HCT116 (cell line): ENCODE results near the gene POPDC2.

ENCODE experiments used
- EZH2 ChIP-seq: fragments of 200-600 bp; sonication (generic); IDR thresholded peaks from 2 replicates; pipeline ENCODE4 v1.6.1; 2017; ENCODE audit warnings: antibody characterized with exemption, mixed run types
- JUND ChIP-seq: IDR thresholded peaks from 2 replicates; pipeline ENCODE4 v1.6.1; 2012
- POLR2A ChIP-seq: IDR thresholded peaks from 2 replicates; pipeline ENCODE4 v1.7.0; 2011; ENCODE audit warnings: borderline replicate concordance; ENCODE audit not compliant: insufficient read depth, insufficient read length; ENCODE audit errors: extremely low read depth
- POLR2AphosphoS5 ChIP-seq: IDR thresholded peaks from 2 replicates; pipeline ENCODE4 v1.6.1; 2011; ENCODE audit warnings: mild to moderate bottlenecking, low read depth, low read length, moderate library complexity
- SP1 ChIP-seq: IDR thresholded peaks from 2 replicates; pipeline ENCODE4 v1.6.1; 2012; ENCODE audit warnings: low read depth
- ZNF274 ChIP-seq: fragments of 200-500 bp; sonication (Bioruptor generic); IDR thresholded peaks from 2 replicates; pipeline ENCODE4 v1.6.1; 2014; ENCODE audit warnings: mild to moderate bottlenecking, low read depth, low read length, inconsistent platforms
- TF ChIP-seq, protein P1 (sequence below), 3 experiments: fragments of 200-600 bp in 1 of 3; sonication (generic) in 1 of 3; IDR thresholded peaks in 2 of 3; conservative IDR thresholded peaks in 1 of 3; 2 replicates each; pipeline ENCODE4 v1.5.1; 2012 to 2017; ENCODE audit warnings: low read depth in 2 of 3, low read length in 2 of 3, antibody characterized with exemption in 1 of 3, borderline replicate concordance in 1 of 3, control low read depth in 1 of 3, mild to moderate bottlenecking in 1 of 3, mixed read lengths in 1 of 3, mixed run types in 1 of 3, moderate library complexity in 1 of 3; ENCODE audit not compliant: insufficient read depth in 1 of 3

- TF ChIP-seq EZH2 = no peak
- TF ChIP-seq POLR2A = no peak
- TF ChIP-seq, protein P1, sequence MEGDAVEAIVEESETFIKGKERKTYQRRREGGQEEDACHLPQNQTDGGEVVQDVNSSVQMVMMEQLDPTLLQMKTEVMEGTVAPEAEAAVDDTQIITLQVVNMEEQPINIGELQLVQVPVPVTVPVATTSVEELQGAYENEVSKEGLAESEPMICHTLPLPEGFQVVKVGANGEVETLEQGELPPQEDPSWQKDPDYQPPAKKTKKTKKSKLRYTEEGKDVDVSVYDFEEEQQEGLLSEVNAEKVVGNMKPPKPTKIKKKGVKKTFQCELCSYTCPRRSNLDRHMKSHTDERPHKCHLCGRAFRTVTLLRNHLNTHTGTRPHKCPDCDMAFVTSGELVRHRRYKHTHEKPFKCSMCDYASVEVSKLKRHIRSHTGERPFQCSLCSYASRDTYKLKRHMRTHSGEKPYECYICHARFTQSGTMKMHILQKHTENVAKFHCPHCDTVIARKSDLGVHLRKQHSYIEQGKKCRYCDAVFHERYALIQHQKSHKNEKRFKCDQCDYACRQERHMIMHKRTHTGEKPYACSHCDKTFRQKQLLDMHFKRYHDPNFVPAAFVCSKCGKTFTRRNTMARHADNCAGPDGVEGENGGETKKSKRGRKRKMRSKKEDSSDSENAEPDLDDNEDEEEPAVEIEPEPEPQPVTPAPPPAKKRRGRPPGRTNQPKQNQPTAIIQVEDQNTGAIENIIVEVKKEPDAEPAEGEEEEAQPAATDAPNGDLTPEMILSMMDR (IDR thresholded peaks at IDR 0.05 in 2 of 3, conservative IDR thresholded peaks at IDR 0.05 in 1 of 3; ENCODE audit: borderline replicate concordance in 1 of 3, insufficient read depth in 1 of 3, low read depth in 2 of 3, low read length in 2 of 3) = no peak
- no peak for TF ChIP-seq SP1
- TF ChIP-seq ZNF274 = no peak
- peak; percentile 30; the same call in 1 of the 2 replicates for TF ChIP-seq JUND
- TF ChIP-seq POLR2AphosphoS5 = no peak
Measured at GRCh38 chr3:119637679-119638477, 22.5 kb downstream of the POPDC2 start.
